ENCODE data around the gene ATP1A4. TPM values are rescaled to one million over a fixed set of nuclear protein-coding genes. Genes with fewer than 3 reads are reported as not detected.

Gene ATP1A4
- total and polyA plus RNA-seq, 10 of the 15 experiments (the other 5 are each of a cell fraction or from before 2014, with no cell fraction given) = 0.31 to 1.0 (median 0.54) TPM

DNA sequence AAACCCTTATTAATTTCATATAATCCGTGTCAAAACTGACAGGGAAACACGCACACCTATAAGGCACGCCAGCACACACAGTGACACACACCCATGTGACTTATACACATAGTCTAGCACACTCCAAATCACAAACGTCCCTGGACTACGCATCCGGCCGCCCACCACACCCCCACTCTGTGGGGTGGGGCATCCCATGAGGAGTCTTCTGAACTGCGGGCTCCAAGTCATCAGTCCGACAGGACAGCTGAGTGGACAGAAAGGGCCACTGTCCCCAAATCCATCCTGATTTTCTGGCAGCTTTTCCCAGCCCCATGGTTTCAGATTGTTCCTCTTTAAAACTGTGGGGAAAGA, 54.6 kb downstream of the ATP1A4 start:
- H3K27me3 ChIP-seq (replicated peaks in 1 of 2; ENCODE audit: control insufficient read depth in 2 of 2, insufficient read depth in 2 of 2, low read length in 1 of 2) = no peaks in the 10 kb centered on the region
- H3K9ac ChIP-seq (ENCODE audit: control insufficient read depth, insufficient read depth, low read length) = peak overlapping the region; percentile 92
- in situ Hi-C loops (cut with MboI) = no loop called here
- RAD21 ChIA-PET (ENCODE audit: unreplicated experiment) = interaction anchor here (0.9 to 3.2 kb wide), 5 partner anchors 13 to 85 kb away, joined by 3 to 16 read pairs (median 5); partner anchors contain the start of gene DCAF8
- no peaks in the 10 kb centered on the region for H4K20me1 ChIP-seq (ENCODE audit: control insufficient read depth, insufficient read depth)
- CTCF ChIA-PET = interaction anchor here (0.6 to 8.9 kb wide), 6 partner anchors 14 to 105 kb away, joined by 3 to 89 read pairs (median 10); partner anchors contain the start of gene DCAF8
- DNase-seq (ENCODE audit: low read depth, low spot score) (no peak), ATAC-seq (peak; percentile 60), FAIRE-seq (no peak)
- SMC1A ChIA-PET (ENCODE audit: uncharacterized antibody, unreplicated experiment) = interaction anchor here (0.9 to 11.5 kb wide), 6 partner anchors 11 to 85 kb away, joined by 3 to 95 read pairs (median 10); no protein-coding TSS in a partner anchor
- no peaks in the 10 kb centered on the region for H3K9me3 ChIP-seq (replicated peaks; ENCODE audit: control insufficient read depth, insufficient read depth, low read length)
- no TSS peak for BruUV-seq (replicated peaks)
- peak overlapping the region; percentile 99 for H3K4me3 ChIP-seq
- peaks cover 26% of the 10 kb centered on the region for H3K4me1 ChIP-seq (ENCODE audit: control insufficient read depth, insufficient read depth, low read length)
- peaks cover 35% of the 10 kb centered on the region for H3K79me2 ChIP-seq (ENCODE audit: control insufficient read depth, insufficient read depth, low read length)
- WGBS (ENCODE audit: insufficient coverage, insufficient replicate concordance, low lambda C conversion rate, missing lambda C conversion rate) = 0% methylated on average over 9 of the region's 9 CpGs
- POLR2A ChIA-PET = interaction anchor here (1.0 to 2.3 kb wide), 4 partner anchors 10 to 79 kb away, joined by 3 to 15 read pairs (median 8); partner anchors contain the start of genes DCAF8 and PEX19
- intact Hi-C loops (cut with micrococcal nuclease; ENCODE audit: unreplicated experiment) = no loop called here
- H3K36me3 ChIP-seq (ENCODE audit: control insufficient read depth in 2 of 2, insufficient read depth in 2 of 2, low read length in 1 of 2) = peaks cover 4 to 5% of the 10 kb centered on the region in 2 experiments; a peak in 3 of 4 replicates
- peak overlapping the region; percentile 82 for H3K4me2 ChIP-seq (ENCODE audit: control insufficient read depth, insufficient read depth)
- peak overlapping the region; percentile 84 for H3K27ac ChIP-seq (ENCODE audit: control insufficient read depth, insufficient read depth)
- no peak overlapping the region for H2AFZ ChIP-seq (ENCODE audit: control insufficient read depth, low read depth, low read length)
- no peak for TF ChIP-seq NFYA (IDR thresholded peaks at IDR 0.05; ENCODE audit: borderline replicate concordance, low read depth, low read length)
- TF ChIP-seq, protein P1, sequence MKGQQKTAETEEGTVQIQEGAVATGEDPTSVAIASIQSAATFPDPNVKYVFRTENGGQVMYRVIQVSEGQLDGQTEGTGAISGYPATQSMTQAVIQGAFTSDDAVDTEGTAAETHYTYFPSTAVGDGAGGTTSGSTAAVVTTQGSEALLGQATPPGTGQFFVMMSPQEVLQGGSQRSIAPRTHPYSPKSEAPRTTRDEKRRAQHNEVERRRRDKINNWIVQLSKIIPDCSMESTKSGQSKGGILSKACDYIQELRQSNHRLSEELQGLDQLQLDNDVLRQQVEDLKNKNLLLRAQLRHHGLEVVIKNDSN (IDR thresholded peaks at IDR 0.05; ENCODE audit: borderline replicate concordance, extremely low read length, insufficient read depth, low read depth, low read length) = no peak
- TF ChIP-seq, protein P2, sequence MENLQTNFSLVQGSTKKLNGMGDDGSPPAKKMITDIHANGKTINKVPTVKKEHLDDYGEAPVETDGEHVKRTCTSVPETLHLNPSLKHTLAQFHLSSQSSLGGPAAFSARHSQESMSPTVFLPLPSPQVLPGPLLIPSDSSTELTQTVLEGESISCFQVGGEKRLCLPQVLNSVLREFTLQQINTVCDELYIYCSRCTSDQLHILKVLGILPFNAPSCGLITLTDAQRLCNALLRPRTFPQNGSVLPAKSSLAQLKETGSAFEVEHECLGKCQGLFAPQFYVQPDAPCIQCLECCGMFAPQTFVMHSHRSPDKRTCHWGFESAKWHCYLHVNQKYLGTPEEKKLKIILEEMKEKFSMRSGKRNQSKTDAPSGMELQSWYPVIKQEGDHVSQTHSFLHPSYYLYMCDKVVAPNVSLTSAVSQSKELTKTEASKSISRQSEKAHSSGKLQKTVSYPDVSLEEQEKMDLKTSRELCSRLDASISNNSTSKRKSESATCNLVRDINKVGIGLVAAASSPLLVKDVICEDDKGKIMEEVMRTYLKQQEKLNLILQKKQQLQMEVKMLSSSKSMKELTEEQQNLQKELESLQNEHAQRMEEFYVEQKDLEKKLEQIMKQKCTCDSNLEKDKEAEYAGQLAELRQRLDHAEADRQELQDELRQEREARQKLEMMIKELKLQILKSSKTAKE (IDR thresholded peaks at IDR 0.05; ENCODE audit: low read depth, poor library complexity, severe bottlenecking) = no peak
- TF ChIP-seq RCOR1 (conservative IDR thresholded peaks at IDR 0.05; ENCODE audit: low read depth, low read length) = no peak
- TF ChIP-seq SIX5 (IDR thresholded peaks at IDR 0.05; ENCODE audit: low read depth, low read length, severe bottlenecking) = no peak
- no peak for TF ChIP-seq NRF1 (conservative IDR thresholded peaks at IDR 0.05; ENCODE audit: low read depth, low read length)
- no peak for TF ChIP-seq NFXL1 (IDR thresholded peaks at IDR 0.05; ENCODE audit: borderline replicate concordance)
- TF ChIP-seq YBX1 (IDR thresholded peaks at IDR 0.05) = no peak
- TF ChIP-seq, protein P3, sequence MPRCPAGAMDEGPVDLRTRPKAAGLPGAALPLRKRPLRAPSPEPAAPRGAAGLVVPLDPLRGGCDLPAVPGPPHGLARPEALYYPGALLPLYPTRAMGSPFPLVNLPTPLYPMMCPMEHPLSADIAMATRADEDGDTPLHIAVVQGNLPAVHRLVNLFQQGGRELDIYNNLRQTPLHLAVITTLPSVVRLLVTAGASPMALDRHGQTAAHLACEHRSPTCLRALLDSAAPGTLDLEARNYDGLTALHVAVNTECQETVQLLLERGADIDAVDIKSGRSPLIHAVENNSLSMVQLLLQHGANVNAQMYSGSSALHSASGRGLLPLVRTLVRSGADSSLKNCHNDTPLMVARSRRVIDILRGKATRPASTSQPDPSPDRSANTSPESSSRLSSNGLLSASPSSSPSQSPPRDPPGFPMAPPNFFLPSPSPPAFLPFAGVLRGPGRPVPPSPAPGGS (IDR thresholded peaks at IDR 0.05; ENCODE audit: borderline replicate concordance, insufficient read depth, low read depth, low read length, poor library complexity, severe bottlenecking) = no peak
- no peak for TF ChIP-seq TBL1XR1 (IDR thresholded peaks at IDR 0.05; ENCODE audit: low read depth, low read length)
- TF ChIP-seq, protein P4, sequence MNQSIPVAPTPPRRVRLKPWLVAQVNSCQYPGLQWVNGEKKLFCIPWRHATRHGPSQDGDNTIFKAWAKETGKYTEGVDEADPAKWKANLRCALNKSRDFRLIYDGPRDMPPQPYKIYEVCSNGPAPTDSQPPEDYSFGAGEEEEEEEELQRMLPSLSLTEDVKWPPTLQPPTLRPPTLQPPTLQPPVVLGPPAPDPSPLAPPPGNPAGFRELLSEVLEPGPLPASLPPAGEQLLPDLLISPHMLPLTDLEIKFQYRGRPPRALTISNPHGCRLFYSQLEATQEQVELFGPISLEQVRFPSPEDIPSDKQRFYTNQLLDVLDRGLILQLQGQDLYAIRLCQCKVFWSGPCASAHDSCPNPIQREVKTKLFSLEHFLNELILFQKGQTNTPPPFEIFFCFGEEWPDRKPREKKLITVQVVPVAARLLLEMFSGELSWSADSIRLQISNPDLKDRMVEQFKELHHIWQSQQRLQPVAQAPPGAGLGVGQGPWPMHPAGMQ (IDR thresholded peaks at IDR 0.05; ENCODE audit: borderline replicate concordance) = no peak
- no peak for TF ChIP-seq SMARCA5 (IDR thresholded peaks at IDR 0.05)
- no peak for TF ChIP-seq SUZ12 (IDR thresholded peaks at IDR 0.05; ENCODE audit: unreplicated experiment)
- no peak for TF ChIP-seq KAT2A (conservative IDR thresholded peaks at IDR 0.05; ENCODE audit: control insufficient read depth, low read depth, low read length)
- no peak for TF ChIP-seq FOXK2 (IDR thresholded peaks at IDR 0.05)
- TF ChIP-seq, protein P5, sequence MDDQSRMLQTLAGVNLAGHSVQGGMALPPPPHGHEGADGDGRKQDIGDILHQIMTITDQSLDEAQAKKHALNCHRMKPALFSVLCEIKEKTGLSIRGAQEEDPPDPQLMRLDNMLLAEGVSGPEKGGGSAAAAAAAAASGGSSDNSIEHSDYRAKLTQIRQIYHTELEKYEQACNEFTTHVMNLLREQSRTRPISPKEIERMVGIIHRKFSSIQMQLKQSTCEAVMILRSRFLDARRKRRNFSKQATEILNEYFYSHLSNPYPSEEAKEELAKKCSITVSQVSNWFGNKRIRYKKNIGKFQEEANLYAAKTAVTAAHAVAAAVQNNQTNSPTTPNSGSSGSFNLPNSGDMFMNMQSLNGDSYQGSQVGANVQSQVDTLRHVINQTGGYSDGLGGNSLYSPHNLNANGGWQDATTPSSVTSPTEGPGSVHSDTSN (IDR thresholded peaks at IDR 0.05; ENCODE audit: insufficient replicate concordance, low read depth, low read length) = no peak
- no peak for TF ChIP-seq HDAC2 (IDR thresholded peaks at IDR 0.05)
- no peak for TF ChIP-seq GABPA (IDR thresholded peaks at IDR 0.05; ENCODE audit: low read depth)
